K562 treated with DMSO at 1 percent for 48 hours (cell line): ENCODE data around the gene TSPEAR. TPM values are rescaled to one million over a fixed set of nuclear protein-coding genes. Genes with fewer than 3 reads are reported as not detected.

Experiments
- total RNA-seq: library from RNA; unstranded; fragments of 300-600 nt; gene quantifications from 2 replicates; pipeline ENCODE4 v1.2.3, GENCODE V29; 2022; ENCODE audit warnings: low replicate concordance; ENCODE audit errors: extremely low read depth

Gene TSPEAR
- not detected in 2 replicates for total RNA-seq

DNA sequence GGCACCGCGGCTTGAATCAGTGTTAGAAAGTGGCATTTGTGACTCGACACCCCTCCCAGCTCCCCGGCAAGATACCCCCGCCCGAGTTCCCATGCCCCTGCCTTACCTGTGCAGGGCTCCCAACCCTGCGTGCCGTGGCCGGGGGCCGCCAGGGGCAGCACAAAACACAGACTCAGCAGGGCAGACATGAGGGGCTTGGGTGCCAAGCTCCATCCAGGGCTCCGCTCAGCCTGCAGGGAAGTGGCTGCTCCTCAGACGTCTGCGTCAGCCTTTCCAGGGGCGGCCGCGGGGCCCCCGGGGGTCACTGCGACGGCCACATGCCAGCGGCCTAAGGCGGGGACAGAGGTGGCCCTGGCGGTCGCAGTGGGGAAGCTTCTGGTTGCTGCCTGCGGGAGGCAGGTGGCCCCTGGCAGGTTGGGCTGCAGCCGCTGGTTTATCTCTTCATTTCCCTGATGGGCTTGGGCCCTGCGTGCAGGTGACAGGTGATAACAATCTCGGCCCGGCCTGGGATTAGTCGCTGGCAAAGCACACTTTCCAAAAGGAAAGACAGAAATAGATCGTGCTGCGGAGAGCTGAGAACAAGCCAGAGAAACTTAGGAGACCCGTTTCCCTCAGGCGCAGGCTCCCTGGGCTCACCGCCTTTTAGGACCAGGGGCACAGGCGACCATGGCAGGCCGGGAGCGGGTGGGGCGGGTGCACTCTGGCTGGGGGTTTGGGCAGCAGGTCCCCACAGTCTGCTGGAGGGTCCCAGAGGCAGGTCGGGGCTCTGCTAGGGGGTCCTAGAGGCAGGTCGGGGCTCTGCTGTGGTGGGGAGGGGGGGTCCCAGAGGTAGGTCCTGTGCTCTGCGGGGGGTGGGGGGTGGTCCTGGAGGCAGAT lies at the start of gene TSPEAR:
Gene TSPEAR, minus strand, starts transcription at position 246 of the 876 bp plus-strand sequence. Its CDS starts 58 bp downstream, at position 188.

DNA sequence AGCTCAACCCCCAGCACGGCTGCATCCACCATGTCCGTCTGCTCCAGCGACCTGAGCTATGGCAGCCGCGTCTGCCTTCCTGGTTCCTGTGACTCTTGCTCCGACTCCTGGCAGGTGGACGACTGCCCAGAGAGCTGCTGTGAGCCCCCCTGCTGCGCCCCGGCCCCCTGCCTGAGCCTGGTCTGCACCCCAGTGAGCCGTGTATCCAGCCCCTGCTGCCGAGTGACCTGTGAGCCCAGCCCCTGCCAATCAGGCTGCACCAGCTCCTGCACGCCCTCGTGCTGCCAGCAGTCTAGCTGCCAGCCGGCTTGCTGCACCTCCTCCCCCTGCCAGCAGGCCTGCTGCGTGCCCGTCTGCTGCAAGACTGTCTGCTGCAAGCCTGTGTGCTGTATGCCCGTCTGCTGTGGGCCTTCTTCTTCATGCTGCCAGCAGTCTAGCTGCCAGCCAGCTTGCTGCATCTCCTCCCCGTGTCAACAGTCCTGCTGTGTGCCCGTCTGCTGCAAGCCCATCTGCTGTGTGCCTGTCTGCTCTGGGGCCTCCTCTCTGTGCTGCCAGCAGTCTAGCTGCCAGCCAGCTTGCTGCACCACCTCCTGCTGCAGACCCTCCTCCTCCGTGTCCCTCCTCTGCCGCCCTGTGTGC lies 14.1 kb downstream of the TSPEAR start, which contains the start of gene KRTAP10-12:
Gene KRTAP10-12, plus strand, starts transcription at position 1 of the 639 bp plus-strand sequence. Its CDS starts 30 bp downstream, at position 31.

DNA sequence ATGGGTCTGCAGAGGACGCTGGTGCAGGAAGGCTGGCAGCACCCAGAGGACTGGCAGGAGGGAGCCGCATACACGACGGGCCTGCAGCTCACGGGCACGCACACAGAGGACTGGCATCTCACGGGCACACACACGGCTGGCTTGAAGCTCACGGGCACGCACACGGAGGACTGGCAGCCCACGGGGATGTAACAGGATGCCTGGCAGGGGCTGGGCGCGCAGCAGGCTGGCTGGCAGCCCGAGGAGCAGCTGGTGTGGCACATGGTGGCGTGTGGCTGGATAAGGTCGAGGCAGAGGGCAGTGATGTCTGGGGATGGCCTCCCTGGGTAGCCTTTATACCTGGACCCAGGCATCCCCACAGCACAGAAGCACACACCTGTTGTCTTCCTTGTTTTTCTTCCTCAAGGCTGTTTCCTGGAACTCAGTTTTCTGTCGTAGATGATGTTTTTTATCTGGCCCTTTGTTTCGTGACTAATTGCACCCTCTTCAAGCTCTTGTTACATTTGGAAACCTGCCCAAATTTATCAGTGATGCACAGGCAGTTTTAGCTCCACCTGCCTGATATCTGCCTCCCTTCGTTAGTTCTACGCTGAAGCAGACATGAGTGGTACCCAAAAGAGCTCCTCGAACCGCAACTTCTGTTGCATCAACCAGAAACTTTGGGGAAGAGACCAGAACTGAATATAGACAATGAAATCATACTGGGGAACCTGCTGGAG lies 29.4 kb downstream of the TSPEAR start, which contains the start of gene KRTAP12-1:
Gene KRTAP12-1, minus strand, starts transcription at position 303 of the 719 bp plus-strand sequence. Its CDS starts 40 bp downstream, at position 263.

DNA sequence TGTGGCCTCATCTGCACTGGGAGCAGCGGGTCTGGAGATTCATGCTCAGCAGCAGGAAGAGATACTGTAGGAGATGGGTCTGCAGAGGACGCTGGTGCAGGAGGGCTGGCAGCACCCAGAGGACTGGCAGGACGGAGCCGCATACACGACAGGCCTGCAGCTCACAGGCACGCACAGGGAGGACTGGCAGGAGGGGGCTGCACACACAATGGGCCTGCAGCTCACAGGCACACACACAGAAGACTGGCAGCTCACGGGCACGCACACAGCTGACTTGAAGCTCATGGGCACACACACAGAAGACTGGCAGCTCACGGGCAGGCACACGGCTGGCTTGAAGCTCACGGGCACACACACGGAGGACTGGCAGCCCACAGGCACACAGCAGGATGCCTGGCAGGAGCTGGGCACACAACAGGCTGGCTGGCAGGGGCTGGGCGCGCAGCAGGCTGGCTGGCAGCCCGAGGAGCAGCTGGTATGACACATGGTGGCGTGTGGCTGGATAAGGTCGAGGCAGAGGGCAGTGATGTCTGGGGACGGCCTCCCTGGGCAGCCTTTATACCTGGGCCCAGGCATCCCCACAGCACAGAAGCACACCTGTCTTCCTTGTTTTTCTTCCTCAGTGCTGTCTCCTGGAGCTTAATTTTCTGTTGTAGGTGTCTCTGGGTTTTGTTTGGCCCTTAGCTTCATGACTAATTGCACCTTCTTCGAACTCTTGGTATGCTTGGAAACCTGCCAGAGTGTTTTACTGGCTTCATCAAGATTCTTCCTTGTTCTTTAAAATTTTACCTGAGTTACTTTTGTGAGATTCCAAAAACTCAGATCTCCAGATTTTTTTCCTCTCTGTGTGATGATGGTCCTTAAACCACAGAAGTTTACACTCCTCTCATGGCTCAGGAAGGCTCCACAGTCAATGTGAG lies 44.7 kb downstream of the TSPEAR start, which contains the start of gene KRTAP12-2:
Gene KRTAP12-2, minus strand, starts transcription at position 527 of the 920 bp plus-strand sequence. Its CDS starts 41 bp downstream, at position 486.

DNA sequence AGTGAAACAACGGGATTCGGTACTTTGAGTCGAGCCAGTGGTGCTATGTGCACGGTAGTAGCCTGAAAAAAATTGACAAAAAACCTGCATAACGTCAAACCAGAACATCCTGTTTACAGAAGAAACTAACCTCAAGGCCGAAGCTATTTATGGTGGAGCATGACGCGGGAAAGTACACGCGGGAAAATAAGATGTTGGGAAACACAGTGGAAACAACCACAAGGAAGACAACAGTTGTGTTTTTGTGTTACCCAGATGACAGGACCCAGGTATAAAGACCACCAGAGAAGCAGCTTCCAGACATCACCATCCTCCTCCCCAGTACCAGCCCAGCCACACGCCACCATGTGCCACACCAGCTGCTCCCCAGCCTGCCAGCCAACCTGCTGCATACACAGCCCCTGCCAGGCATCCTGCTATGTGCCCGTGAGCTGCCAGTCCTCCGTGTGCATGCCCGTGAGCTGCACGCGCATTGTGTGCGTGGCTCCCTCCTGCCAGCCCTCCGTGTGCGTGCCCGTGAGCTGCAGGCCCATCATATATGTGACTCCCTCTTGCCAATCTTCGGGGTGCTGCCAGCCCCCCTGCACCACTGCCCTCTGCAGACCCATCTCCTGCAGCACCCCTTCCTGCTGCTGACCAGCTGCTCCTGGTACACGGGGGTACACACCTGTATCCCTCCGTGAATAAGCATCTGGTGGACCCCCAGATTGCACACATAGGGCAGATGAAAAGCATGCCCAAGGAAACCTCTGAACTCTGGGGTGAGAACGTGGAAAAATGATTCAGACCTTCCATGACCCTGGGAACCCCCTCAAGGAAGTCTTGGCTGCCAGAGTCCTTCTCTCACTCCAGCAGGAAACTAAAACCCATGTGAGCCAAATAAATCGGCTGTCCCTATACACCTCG lies 53.5 kb downstream of the TSPEAR start, which contains the start of gene KRTAP12-3:
Gene KRTAP12-3, plus strand, starts transcription at position 298 of the 906 bp plus-strand sequence. Its CDS starts 48 bp downstream, at position 346.

DNA sequence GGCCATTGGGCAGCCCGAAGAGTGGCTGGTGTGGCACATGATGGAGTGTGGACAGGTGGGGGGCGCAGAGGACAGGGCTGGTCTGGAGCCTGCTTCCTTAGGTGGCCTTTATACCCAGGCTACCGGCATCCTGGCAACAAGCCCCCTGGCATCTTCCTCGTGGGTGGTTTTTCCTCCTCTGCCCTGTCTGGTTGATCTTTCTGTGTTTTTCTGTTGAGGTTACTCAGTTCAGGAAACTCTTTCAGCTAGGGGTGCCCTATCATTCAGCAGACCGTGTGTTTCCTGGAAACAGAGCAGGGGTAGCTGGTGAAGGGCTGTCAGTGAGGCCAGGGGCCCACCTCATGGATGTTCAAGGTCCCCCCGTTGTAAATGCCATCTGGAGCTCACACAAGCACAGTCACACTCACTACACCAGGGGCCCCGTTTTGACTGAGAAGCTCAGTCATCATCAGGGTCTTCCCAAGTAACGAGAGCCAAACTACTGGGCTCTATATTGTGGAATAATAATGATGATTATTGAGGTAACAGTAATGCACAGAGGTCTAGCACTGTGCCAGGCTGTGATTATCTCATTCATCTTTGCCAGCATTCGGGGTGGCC lies 56.7 kb downstream of the TSPEAR start, which contains the start of gene KRTAP12-4:
Gene KRTAP12-4, minus strand, starts transcription at position 84 of the 600 bp plus-strand sequence. Its CDS starts 45 bp downstream, at position 39.

DNA sequence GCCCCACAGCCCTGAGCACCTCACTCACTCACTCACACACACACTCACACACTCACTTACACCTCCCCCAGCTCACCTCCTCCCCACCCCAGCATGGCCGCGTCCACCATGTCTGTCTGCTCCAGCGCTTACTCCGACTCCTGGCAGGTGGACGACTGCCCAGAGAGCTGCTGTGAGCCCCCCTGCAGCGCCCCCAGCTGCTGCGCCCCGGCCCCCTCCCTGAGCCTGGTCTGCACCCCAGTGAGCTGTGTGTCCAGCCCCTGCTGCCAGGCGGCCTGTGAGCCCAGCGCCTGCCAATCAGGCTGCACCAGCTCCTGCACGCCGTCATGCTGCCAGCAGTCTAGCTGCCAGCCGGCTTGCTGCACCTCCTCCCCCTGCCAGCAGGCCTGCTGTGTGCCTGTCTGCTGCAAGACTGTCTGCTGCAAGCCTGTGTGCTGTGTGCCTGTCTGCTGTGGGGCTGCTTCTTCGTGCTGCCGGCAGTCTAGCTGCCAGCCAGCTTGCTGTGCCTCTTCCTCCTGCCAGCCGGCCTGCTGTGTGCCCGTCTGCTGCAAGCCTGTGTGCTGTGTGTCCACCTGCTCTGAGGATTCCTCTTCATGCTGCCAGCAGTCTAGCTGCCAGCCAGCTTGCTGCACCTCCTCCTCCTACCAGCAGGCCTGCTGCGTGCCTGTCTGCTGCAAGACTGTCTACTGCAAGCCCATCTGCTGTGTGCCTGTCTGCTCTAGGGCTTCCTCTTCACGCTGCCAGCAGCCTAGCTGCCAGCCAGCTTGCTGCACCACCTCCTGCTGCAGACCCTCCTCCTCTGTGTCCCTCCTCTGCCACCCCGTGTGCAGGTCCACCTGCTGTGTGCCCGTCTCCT lies 64.8 kb downstream of the TSPEAR start, which contains the start of gene KRTAP10-11:
Gene KRTAP10-11, plus strand, starts transcription at position 49 of the 856 bp plus-strand sequence. Its CDS starts 45 bp downstream, at position 94.

DNA sequence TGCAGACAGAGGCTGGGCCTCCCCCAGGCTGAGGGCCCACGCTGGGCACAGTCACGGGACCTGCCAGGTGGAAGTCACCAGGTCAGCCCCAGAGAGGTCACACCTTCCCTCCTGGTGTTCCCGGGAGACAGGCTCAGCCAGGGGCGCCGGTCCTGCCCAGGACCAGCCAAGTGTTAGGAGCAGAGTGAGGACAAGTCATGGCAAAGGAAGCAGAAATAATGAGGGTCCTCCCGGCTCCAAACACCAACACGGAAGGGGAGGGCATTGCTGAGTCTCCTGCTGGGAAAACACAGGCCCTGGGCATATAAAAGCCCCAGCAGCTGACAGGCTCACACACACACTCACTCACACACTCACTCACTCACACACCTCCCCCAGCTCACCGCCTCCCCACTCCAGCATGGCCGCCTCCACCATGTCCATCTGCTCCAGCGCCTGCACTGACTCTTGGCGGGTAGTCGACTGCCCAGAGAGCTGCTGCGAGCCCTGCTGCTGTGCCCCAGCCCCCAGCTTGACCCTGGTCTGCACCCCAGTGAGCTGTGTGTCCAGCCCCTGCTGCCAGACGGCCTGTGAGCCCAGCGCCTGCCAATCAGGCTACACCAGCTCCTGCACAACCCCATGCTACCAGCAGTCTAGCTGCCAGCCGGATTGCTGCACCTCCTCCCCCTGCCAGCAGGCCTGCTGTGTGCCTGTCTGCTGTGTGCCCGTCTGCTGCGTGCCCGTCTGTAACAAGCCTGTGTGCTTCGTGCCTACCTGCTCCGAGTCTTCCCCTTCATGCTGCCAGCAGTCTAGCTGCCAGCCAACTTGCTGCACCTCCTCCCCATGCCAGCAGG lies 74.1 kb downstream of the TSPEAR start, which contains the start of gene KRTAP10-10:
Gene KRTAP10-10, plus strand, starts transcription at position 339 of the 833 bp plus-strand sequence. Its CDS starts 62 bp downstream, at position 401.

DNA sequence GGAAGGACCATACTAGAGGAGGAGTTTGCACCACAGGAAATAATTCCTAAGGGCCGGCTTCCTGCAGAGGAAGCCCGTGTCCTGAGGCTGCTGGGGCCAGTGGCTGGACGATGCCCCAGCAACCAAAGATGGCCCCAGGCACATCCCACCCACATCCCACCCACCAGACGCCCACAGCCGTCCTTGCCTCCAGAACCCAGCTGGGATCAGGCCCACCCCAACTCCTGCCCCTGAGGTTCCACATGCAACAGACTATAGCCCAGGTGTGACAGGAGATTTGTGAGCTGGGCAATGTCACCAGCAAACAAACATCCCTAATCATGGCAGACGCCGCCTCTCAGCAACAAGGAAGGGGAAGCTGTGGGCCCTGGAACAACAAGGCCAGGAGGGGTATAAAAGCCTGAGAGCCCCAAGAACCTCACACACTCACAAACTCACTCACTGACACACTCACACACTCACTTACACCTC lies 84.7 kb downstream of the TSPEAR start, which contains the start of gene KRTAP10-9:
Gene KRTAP10-9, plus strand, starts transcription at position 421 of the 471 bp plus-strand sequence. CDS start 79 bp downstream, outside the sequence.

DNA sequence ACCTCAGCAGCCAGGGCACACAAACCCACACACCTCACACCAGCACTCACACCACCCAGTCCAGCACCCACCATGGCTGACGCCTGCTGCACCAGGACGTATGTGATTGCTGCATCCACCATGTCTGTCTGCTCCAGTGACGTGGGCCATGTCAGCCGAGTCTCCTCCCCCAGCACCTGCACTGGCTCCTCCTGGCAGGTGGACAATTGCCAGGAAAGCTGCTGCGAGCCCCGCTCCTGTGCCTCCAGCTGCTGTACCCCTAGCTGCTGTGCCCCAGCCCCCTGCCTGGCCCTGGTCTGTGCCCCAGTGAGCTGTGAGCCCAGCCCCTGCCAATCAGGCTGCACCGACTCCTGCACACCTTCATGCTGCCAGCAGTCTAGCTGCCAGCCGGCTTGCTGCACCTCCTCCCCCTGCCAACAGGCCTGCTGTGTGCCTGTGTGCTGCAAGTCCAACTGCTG lies 99.3 kb downstream of the TSPEAR start, which contains the start of gene KRTAP10-8:
Gene KRTAP10-8, plus strand, starts transcription at position 51 of the 458 bp plus-strand sequence. Its CDS starts 22 bp downstream, at position 73.

DNA sequence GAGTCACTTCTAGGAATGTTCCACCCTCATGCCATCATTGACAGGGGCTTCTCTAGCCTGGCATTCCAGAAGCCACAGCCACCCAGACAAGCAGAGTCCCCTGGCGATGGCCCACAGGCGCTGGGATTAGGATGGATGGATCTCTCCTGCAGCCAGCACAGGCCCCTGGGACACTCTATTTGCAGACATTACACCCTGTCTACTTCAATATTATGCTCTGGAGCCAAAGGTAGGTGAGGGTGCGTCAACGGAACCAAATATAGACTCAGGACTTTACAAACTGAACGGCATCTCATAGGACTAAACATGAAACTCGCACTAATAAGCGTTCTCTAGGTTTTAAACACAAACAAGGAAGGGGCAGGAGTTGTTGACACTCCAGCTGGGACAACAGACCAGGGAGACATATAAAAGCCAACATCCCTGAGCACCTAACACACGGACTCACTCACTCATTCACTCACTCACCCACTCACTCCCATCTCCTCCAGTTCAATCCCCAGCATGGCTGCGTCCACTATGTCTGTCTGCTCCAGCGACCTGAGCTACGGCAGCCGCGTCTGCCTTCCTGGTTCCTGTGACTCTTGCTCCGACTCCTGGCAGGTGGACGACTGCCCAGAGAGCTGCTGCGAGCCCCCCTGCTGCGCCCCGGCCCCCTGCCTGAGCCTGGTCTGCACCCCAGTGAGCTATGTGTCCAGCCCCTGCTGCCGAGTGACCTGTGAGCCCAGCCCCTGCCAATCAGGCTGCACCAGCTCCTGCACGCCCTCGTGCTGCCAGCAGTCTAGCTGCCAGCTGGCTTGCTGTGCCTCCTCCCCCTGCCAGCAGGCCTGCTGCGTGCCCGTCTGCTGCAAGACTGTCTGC lies 111.0 kb downstream of the TSPEAR start, which contains the start of gene KRTAP10-7:
Gene KRTAP10-7, plus strand, starts transcription at position 480 of the 861 bp plus-strand sequence. Its CDS starts 25 bp downstream, at position 505.

DNA sequence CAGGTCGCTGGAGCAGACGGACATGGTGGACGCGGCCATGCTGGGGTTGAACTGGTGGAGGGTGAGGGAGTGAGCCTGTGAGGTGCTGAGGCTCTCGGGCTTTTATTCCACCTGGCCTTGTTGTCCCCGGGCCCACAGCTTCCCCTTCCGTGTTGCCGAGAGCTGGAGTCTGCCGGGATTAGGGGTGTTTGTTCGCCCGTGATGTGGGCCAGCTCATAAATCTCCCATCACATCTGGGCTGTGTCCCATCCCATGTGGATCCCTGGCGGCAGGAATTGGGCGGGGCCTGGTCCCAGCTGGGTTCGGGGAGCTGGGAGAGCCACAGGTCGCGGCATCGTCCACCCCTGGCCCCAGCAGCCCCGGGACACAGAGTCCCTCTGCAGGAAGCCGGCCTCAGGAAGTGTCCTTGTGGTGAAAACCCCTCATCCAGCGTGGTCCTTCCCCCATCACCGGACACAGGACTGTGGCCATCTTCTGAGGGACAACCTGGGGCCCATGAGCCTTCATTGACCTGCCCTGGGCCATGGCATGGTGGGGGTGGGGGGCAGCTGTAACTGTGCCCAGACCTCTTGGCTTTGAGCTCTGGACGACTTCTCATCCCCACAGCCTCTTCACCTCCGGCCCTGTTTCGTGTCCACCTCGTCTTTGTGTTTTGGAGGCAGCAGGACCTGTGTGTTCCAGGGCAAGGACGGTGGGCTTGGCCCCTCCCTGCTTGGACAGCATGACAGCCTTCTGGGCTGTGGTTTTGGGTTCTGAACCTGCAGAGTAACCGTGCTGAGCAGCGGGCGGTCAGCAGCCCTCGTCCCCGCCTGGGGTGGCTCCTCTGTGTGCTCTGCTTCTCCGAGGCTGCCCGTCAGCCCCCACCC lies 118.7 kb downstream of the TSPEAR start, which contains the start of gene KRTAP10-6:
Gene KRTAP10-6, minus strand, starts transcription at position 60 of the 866 bp plus-strand sequence. Its CDS starts 21 bp downstream, at position 39.

DNA sequence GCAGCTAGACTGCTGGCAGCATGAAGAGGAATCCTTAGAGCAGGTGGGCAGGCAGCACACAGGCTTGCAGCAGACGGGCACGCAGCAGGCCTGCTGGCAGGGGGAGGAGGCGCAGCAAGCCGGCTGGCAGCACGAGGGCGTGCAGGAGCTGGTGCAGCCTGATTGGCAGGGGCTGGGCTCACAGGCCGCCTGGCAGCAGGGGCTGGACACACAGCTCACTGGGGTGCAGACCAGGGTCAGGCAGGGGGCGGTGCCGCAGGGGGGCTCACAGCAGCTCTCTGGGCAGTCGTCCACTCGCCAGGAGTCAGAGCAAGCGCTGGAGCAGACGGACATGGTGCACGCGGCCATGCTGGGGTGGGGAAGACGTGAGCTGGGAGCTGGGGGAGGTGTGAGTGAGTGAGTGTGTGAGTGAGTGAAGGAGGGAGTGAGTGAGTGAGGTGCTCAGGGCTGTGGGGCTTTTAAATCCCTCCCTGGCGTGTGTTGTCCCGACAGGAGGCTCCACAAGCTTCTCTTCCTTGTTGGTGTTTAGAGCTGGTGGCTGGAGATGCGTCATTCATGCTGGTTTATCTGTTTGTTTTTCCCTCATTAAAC lies 131.0 kb downstream of the TSPEAR start, which contains the start of gene KRTAP10-5:
Gene KRTAP10-5, minus strand, starts transcription at position 374 of the 591 bp plus-strand sequence. Its CDS starts 26 bp downstream, at position 348.

